NCI-H187 (cell line): ENCODE results near the gene FGD3.
"Not testable (repeated sequence)": the region's sequence is repeated elsewhere in the genome, so short reads cannot be mapped to it uniquely, and the experiment has no call there.

ENCODE experiments used
- DNase-seq, 2 experiments: peaks; one replicate each; lab custom pipeline; 2025; lab: John Stamatoyannopoulos, UW

Gene FGD3

DNA sequence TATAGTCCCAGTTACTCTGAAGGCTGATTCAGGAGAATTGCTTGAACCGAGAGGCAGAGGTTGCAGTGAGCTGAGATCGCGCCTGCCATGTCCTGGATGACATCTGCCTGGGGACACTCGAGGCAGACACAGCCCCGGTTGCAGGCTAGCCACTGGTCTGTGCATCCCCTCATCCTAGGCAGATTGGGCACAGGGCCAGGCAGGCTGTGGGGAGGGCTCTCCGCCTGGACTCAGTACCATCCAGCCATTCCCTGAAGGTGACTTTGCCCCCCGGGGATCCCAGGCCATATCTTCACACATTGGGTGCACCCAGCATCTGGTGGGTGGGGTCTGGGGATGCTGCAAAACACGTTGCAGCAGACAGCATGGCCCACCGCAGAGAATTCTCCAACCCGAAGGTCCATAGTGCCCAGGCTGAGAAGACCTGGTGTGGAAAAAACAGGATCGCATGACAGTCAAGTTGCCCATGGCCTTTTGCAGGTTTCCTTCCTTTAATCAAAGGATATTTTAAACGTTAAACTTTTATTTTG is 60.3 kb downstream of the FGD3 start:
- no peak for DNase-seq

DNA sequence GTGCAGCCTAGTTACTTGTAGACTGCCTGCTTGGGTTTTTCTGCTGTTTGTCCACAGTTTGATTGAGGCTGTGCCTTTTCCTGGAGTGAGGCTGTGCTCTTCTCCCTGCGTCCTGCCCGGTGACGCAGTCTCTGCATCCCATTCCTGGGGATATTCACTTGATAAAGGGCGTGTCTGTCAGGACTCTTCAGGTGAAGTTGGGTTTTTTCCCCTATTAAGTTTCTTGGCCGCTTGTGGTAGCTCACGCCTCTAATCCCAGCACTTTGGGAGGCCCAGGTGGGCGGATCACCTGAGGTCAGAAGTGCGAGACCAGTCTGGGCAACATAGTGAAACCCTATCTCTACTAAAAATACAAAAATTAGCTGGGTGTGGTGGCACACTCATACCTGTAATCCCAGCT is 61.1 kb downstream of the FGD3 start:
- DNase-seq, result no peak

DNA sequence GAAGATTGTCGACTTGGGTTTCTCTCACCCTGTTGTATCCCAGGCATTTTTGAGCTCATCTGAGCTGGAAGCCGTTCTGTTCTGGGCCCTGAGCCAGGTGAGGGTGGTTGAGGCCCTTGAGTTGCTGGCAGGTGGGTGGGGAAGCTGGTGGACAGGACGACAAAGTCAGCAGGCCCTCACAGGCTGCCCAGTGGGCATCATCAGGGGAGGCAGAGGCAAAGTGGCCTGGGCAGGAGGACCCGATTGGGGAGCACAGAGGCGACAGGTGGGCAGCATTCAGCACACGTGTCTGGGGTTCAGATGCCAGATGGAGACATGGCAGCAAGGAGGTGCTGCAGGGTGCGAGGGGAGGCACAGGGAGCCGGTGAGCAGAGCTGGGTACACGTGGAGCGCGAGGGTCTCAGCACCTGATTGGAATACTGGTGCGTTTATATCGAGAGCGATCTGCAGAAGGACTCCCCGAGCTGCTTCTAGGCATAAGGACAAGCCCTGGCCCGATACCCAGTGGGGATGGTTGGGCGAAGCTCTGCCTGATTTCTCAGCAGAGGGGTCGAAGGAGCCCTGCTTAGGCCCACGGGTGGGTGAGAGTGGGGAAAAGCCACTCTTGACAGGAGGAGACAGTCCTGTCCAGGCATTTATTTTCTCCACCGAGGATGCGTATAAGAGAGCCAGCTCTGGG is 62.2 kb downstream of the FGD3 start:
- no peak for DNase-seq

DNA sequence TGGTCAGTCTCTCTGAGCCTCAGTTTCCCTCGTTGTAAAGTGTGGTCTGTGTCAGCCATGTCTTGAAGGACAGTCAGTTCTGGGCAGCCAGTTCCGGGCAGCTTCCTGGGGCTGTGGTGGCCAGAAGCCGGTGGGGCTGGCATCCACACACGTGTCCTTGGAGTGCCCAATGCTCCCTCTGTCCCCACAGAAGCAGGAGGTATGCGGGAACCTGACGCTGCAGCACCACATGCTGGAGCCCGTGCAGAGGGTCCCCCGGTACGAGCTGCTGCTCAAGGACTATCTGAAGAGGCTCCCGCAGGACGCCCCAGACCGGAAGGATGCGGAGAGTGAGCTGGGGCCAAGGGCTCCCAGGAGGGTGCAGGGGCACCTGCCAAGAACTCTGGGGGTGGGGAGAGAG is 62.7 kb downstream of the FGD3 start:
- no peak for DNase-seq

DNA sequence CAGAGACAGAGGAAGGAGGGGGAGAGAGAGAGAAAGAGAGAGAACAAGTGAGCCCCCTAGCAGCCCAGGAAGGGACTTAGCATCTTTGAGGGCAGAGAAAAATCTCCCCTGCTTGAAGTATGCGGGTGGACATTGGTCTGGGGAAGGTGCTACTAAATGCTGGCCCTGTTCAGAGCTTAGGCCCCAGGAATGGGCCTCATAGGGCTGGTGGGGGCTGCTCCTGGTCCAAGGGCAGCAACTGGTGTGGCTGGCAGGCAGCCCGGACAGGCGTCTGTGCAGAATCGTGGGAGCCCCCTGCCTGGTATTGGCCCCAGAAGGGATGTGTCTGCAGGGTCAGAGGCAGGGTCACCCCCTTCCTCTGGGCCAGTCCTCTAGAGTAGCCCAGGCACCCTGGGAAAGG is 63.4 kb downstream of the FGD3 start:
- DNase-seq, result no peak

DNA sequence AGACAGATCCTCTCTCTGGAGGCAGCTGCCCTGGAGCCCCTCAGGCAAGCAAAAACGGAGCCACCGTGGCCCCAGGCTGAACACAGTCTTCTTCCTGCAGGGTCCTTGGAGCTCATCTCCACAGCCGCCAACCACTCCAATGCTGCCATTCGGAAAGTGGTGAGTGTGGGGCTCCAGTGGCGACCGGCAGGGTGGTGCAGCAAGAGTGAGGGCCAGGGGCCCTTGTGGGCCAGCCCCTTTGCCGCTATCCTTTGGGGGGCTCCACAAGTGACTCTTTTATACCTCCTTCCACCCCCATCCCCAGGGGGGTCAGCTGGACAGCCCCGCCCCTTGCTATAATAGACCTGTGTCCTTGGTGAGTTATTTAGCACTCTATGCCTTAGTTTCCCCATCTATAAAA is 63.8 kb downstream of the FGD3 start:
- DNase-seq, result no peak

DNA sequence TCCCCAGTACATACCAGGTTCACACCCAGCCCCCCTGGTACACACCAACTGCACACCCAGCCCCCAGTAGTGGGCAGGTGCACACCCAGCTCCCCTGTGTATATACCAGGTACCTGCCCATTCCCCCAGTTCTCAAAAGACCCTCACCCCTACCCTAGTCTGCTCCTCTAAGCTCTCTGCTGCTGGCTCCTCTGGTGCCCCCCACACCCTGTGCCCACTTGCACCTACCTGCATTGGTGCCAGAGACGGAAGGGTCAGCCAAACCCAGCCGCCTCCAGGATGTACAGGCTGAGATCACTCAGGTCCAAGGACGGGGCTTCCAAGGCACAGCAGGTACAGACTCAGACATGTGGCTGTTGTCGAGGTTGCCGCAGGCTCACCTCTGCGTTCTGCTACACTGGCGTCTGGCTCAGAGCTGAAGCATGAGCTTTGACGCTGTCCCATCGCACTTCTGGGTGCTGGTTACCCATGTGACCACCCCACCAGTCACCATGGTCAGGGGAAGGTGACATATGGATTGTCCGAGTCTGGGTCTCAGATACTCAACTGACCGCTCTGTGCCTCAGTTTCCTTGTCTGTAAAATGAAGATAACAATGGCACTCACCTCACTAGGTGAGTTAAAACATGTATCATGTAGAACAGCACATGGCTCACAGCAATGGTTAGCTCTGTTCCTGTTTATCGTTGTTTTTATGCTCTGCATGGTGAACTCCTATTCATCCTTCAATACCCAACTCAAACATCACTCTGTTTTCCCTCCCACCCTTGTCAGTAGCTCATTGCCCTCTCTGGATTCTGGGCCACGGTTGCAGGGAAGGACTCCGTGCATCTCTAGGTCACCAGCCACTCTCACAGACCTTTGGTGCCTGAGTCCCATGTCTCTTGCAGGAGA is 65.9 kb downstream of the FGD3 start:
- DNase-seq, result no peak

- DNase-seq, result no peak
Measured at GRCh38 chr9:93013856-93014582, 66.7 kb downstream of the FGD3 start.

- not testable (repeated sequence) for DNase-seq
Measured at GRCh38 chr9:93015190-93015589, 67.9 kb downstream of the FGD3 start.

- DNase-seq, result no peak
Measured at GRCh38 chr9:93017621-93018020, 70.3 kb downstream of the FGD3 start.

DNA sequence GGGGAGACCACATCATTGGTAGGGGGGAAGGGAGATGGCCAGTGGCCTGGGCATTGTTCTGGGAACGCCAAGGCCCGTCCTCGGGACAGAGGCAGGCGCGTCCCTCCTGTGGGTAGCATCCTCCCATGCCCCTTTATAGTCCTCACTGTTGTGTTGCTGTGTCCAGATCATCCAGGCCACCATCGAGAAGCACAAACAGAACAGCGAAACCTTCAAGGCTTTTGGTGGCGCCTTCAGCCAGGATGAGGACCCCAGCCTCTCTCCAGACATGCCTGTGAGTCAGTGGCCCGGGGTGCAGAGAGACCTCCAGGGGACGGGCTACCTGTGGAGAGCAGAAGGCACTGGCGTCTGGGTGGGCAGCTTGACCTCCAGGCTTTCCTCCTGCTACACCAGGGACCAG is 72.8 kb downstream of the FGD3 start:
- DNase-seq, result no peak

GRCh38 chr9:93020771-93021670 is 73.7 kb downstream of the FGD3 start:
- DNase-seq, result no peak

- DNase-seq, result no peak
Measured at GRCh38 chr9:93022066-93022465, 74.7 kb downstream of the FGD3 start.

- no peak for DNase-seq
Measured at GRCh38 chr9:93022721-93023520, 75.6 kb downstream of the FGD3 start.

DNA sequence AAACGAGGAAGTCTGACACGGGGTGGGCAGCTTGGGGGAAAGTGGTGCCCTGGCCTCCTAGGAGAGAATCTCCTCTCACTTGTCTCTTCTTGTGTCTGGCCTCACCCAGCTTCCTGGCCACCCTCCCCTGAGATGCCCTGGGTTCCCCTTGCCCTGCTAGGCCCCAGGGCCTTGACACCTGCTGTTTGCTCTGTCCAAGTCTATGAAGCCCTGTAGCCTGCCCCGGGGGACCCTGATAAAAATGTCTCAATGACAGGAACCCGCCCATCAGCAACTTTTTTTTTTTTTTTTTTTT is 76.1 kb downstream of the FGD3 start:
- DNase-seq, result no peak

GRCh38 chr9:93024646-93024910 is 77.3 kb downstream of the FGD3 start:
- DNase-seq, result no peak

- no peak for DNase-seq
Measured at GRCh38 chr9:93024986-93025630, 77.8 kb downstream of the FGD3 start.

DNA sequence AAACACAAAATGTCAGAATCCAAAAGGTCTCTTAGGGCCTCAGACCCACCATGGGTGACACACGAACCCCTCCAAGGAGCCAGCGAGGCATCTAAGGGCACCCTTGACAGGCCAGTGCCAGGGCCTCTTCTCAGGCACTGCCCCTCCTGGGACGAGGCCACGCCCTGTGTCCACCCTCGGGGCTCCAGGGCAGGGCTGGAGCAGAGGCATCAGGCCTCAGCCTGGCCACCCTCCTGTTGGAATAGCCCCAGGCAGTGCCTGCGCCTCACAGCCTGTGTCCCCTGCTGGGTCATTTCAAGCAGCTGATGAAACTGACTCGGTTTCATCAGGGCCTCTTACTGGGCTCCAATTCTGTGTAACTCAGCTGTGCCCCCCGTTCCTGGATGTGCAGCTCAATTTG is 78.4 kb downstream of the FGD3 start:
- no peak for DNase-seq

DNA sequence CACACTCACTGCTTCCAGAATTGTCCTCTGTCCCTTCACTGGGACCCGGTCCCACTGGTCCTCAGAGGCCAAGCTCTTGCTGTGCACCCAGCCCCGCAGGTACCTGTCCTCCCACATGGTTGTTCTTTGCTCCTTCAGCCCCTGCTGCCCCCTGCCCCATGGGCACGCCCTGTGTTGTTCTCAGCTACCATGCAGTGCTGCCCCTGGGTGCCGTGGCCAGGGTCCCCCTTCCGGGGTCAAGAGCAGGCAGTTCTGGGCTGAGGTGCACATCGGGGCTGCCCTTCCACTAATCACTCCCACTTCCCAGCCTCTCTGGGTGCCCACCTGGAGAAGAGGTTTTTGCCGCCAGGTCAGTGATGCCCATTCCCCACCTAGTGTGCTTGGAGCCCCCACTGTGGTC is 79.3 kb downstream of the FGD3 start:
- DNase-seq, result no peak

GRCh38 chr9:93027750-93028149 is 80.4 kb downstream of the FGD3 start:
- DNase-seq, result no peak
